Hepatocyte (in vitro differentiated cells): ENCODE measurements around the gene PCDH7. TPM values are rescaled to one million over a fixed set of nuclear protein-coding genes. Genes with fewer than 3 reads are reported as not detected.

Source experiments
- DNase-seq: peaks from one replicate; pipeline ENCODE4 v3.0.0-alpha.2; 2016; ENCODE audit warnings: low spot score
- H2AFZ ChIP-seq: fragments of 200-600 bp; sonication (generic); 2 replicates; pipeline ENCODE4 v1.6.0; 2016; ENCODE audit warnings: antibody characterized with exemption, mild to moderate bottlenecking
- H3K27ac ChIP-seq: fragments of 200-600 bp; sonication (generic); 2 replicates; pipeline ENCODE4 v1.5.1; 2016; ENCODE audit warnings: mild to moderate bottlenecking
- H3K27me3 ChIP-seq: fragments of 200-600 bp; sonication (generic); 2 replicates; pipeline ENCODE4 v1.6.1; 2016
- H3K36me3 ChIP-seq: fragments of 200-600 bp; sonication (generic); replicated peaks from 2 replicates; pipeline ENCODE4 v1.5.1; 2016; ENCODE audit warnings: low read depth; ENCODE audit not compliant: insufficient read depth
- H3K4me1 ChIP-seq: fragments of 200-600 bp; sonication (generic); 2 replicates; pipeline ENCODE4 v1.5.1; 2016; ENCODE audit warnings: mild to moderate bottlenecking, moderate library complexity; ENCODE audit not compliant: insufficient read depth
- H3K4me2 ChIP-seq: fragments of 200-600 bp; sonication (generic); 2 replicates; pipeline ENCODE4 v1.6.0; 2016
- H3K4me3 ChIP-seq: fragments of 200-600 bp; sonication (generic); 2 replicates; pipeline ENCODE4 v1.5.1; 2016; ENCODE audit warnings: mild to moderate bottlenecking
- H3K79me2 ChIP-seq: fragments of 200-600 bp; sonication (generic); 2 replicates; pipeline ENCODE4 v1.6.0; 2017; ENCODE audit warnings: mild to moderate bottlenecking
- H3K9me2 ChIP-seq: fragments of 200-600 bp; sonication (generic); replicated peaks from 2 replicates; pipeline ENCODE4 v1.6.0; 2017; ENCODE audit warnings: mild to moderate bottlenecking; ENCODE audit not compliant: insufficient read depth
- H3K9me3 ChIP-seq: fragments of 200-600 bp; sonication (generic); 2 replicates; pipeline ENCODE4 v1.5.1; 2016; ENCODE audit warnings: low read depth, mild to moderate bottlenecking
- H4K20me1 ChIP-seq: fragments of 200-600 bp; sonication (generic); 2 replicates; pipeline ENCODE4 v1.6.0; 2016; ENCODE audit warnings: mild to moderate bottlenecking; ENCODE audit not compliant: insufficient read depth, poor library complexity, severe bottlenecking
- EZH2 ChIP-seq: fragments of 200-600 bp; sonication (generic); IDR thresholded peaks from 2 replicates; pipeline ENCODE4 v1.6.1; 2016; ENCODE audit warnings: antibody characterized with exemption, mild to moderate bottlenecking, borderline replicate concordance
- EZH2phosphoT487 ChIP-seq: fragments of 200-600 bp; sonication (generic); IDR thresholded peaks from one replicate; pipeline ENCODE4 v1.6.1; 2018; ENCODE audit warnings: antibody characterized with exemption, mild to moderate bottlenecking, low read depth, moderate library complexity; ENCODE audit not compliant: unreplicated experiment, severe bottlenecking
- WGBS: methylation state at CpG from one replicate; pipeline ENCODE4 v1.1.6; 2016; ENCODE audit warnings: low lambda C conversion rate; ENCODE audit errors: missing lambda C conversion rate; 5-methylcytosine and 5-hydroxymethylcytosine counted together
- polyA plus RNA-seq: library from polyadenylated mRNA; unstranded; fragments of >200 nt; fragmentation: Nextera tagmentation; extraction: Ambion mirVana; gene quantifications from 2 replicates; pipeline ENCODE4 v1.2.1, GENCODE V29; 2016
- total RNA-seq: library from RNA; depleted of rRNA; stranded (reverse); fragments of >200 nt; gene quantifications from 2 replicates; pipeline ENCODE4 v1.2.3, GENCODE V29; 2014
- TF ChIP-seq, protein P1 (sequence below): fragments of 200-600 bp; sonication (generic); IDR thresholded peaks from 2 replicates; pipeline ENCODE4 v1.5.1; 2016; ENCODE audit warnings: antibody characterized with exemption, mild to moderate bottlenecking; ENCODE audit not compliant: poor library complexity

Gene PCDH7
- total and polyA plus RNA-seq, 2 experiments from 2014 or later = 34.0 to 59.9 TPM

DNA sequence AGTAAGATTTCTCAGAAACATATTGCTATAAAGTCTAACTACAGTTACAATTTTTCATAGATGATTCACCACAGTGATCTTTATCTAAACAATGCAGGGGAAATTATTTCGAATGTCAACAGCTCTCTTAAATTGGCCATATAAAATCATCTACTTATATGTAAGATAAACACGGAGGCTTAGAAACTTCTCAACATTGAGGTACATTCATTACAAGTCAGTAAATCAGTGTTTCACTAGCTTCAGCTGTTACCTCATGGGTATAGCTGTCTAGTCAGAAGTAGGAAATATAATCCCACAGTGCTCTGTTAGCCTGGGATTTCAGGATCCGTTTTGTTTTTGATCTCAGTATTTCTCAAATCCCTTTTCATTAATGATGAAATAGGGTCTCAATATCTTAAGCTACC lies 43.2 kb downstream of the PCDH7 start:
- Histone ChIP-seq H3K4me1 (no peaks in the 10 kb centered on the region), H3K36me3 (no peaks in the 10 kb centered on the region), H2AFZ (no peak overlapping the region), H4K20me1 (no peaks in the 10 kb centered on the region), H3K4me2 (peak overlapping the region; percentile 21), H3K27ac (no peak overlapping the region), H3K9me3 (no peaks in the 10 kb centered on the region), H3K9me2 (no peaks in the 10 kb centered on the region), H3K79me2 (peaks cover 15% of the 10 kb centered on the region), H3K4me3 (no peak overlapping the region), H3K27me3 (no peaks in the 10 kb centered on the region)
- 56% methylated on average over 3 of the region's 3 CpGs for WGBS
- no peak for DNase-seq
- TF ChIP-seq EZH2 (no peak), EZH2phosphoT487 (no peak)
- TF ChIP-seq, protein P1, sequence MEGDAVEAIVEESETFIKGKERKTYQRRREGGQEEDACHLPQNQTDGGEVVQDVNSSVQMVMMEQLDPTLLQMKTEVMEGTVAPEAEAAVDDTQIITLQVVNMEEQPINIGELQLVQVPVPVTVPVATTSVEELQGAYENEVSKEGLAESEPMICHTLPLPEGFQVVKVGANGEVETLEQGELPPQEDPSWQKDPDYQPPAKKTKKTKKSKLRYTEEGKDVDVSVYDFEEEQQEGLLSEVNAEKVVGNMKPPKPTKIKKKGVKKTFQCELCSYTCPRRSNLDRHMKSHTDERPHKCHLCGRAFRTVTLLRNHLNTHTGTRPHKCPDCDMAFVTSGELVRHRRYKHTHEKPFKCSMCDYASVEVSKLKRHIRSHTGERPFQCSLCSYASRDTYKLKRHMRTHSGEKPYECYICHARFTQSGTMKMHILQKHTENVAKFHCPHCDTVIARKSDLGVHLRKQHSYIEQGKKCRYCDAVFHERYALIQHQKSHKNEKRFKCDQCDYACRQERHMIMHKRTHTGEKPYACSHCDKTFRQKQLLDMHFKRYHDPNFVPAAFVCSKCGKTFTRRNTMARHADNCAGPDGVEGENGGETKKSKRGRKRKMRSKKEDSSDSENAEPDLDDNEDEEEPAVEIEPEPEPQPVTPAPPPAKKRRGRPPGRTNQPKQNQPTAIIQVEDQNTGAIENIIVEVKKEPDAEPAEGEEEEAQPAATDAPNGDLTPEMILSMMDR = no peak

DNA sequence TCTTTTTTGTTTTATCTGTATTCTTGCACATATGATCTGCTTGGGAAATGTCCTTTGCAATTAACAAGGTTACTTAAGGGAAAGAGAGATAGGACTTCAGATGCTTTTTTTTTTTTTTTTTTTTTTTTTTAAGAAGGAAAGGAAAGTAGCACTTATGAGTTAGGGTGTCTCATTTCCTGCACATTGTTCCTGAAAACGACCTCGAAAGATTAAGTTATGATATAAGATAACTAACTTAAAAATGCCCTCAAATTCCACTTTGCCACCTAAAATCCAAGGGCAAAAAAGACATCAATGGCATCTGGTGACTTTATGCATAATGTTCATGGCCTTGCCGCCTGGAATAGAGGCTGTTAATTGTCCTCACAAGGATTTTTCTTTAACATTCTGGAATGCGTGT lies 44.9 kb downstream of the PCDH7 start:
- no peaks in the 10 kb centered on the region for H3K4me1 ChIP-seq
- no peaks in the 10 kb centered on the region for H3K27me3 ChIP-seq
- H2AFZ ChIP-seq = no peak overlapping the region
- no peaks in the 10 kb centered on the region for H3K36me3 ChIP-seq
- TF ChIP-seq EZH2phosphoT487 (no peak), EZH2 (no peak)
- TF ChIP-seq, protein P1 = no peak
- WGBS = 85% methylated on average over 4 of the region's 4 CpGs
- H3K4me2 ChIP-seq = no peak overlapping the region
- H3K9me3 ChIP-seq = no peaks in the 10 kb centered on the region
- DNase-seq = no peak
- peaks cover 15% of the 10 kb centered on the region for H3K79me2 ChIP-seq
- H3K9me2 ChIP-seq = no peaks in the 10 kb centered on the region
- H3K27ac ChIP-seq = no peak overlapping the region
- no peaks in the 10 kb centered on the region for H4K20me1 ChIP-seq
- no peak overlapping the region for H3K4me3 ChIP-seq

DNA sequence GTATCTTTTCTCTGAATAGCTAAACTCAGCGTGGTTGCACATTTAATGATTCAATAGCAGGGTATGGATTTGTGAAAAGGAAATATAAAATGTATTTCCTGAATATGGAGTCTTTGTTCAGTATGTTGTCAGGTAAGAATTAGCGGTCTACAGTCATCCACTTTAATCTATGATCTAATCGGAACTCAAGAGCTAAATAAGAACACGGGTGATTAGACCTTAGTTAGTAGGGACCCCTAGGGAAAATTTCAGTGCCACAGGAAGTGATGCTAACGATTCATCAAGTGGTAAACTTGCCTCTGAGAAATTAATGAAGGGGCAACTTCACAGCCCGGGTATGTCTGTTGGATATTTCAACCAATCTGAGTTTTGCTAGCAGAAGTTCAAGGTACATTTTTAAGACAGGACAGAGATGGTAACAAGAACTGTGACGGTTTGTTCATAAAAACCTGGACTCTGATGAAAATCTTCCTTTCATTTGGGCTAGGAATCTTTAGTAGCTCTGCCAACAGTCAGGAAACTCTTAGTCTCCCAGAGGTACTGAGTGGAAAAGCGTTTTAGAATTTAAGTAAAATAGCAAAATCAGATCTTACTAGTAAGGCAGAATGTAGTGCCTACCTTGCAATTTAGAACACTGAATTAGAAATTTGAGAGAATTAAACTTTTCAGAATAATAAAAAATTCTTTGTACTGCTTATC lies 47.1 kb downstream of the PCDH7 start:
- H3K4me3 ChIP-seq = no peak overlapping the region

More for the DNA sequence above, 47.1 kb downstream of the PCDH7 start:
- Histone ChIP-seq H2AFZ (no peak overlapping the region), H3K9me3 (no peaks in the 10 kb centered on the region), H4K20me1 (no peaks in the 10 kb centered on the region), H3K36me3 (no peaks in the 10 kb centered on the region), H3K79me2 (peaks cover 13% of the 10 kb centered on the region), H3K4me1 (no peaks in the 10 kb centered on the region), H3K27me3 (no peaks in the 10 kb centered on the region), H3K27ac (no peak overlapping the region), H3K9me2 (no peaks in the 10 kb centered on the region), H3K4me2 (no peak overlapping the region)
- 82% methylated on average over 8 of the region's 8 CpGs for WGBS
- TF ChIP-seq, protein P1 = no peak
- TF ChIP-seq EZH2phosphoT487 (no peak), EZH2 (no peak)
- DNase-seq = no peak
